OCI-LY7 (cell line): Measurements from ENCODE around the gene C9orf72. TPM values are rescaled to one million over a fixed set of nuclear protein-coding genes. Genes with fewer than 3 reads are reported as not detected.

Experiments used
- BruUV-seq: library from RNA; stranded (reverse); fragments of 400-500 nt; replicated peaks from 2 replicates; lab custom pipeline; 2021; lab: Mats Ljungman, UMichigan
- CTCF ChIA-PET: fragments of 300-600 bp; sonication (Branson Sonifier 250); formaldehyde crosslinking; loops from one replicate; lab custom pipeline; 2022; ENCODE audit warnings: antibody characterized with exemption; ENCODE audit not compliant: unreplicated experiment; lab: Charles Lee
- POLR2A ChIA-PET: fragments of 300-600 bp; sonication (Branson Sonifier 250); formaldehyde crosslinking; loops from one replicate; lab custom pipeline; 2022; ENCODE audit warnings: antibody characterized with exemption; lab: Charles Lee
- DNase-seq: peaks from one replicate; pipeline ENCODE4 v3.0.0-alpha.2; 2015; ENCODE audit warnings: low spot score
- H2AFZ ChIP-seq: fragments of 200-600 bp; sonication (generic), shearing (Covaris generic); 2 replicates; pipeline ENCODE4 v1.6.1; 2014; ENCODE audit warnings: mild to moderate bottlenecking, antibody characterized with exemption, low read length, moderate library complexity
- H3K27ac ChIP-seq: fragments of 200-600 bp; sonication (generic); 2 replicates; pipeline ENCODE4 v1.5.1; 2014; ENCODE audit warnings: mixed run types, low read depth, mild to moderate bottlenecking, moderate library complexity, low read length, inconsistent platforms; ENCODE audit not compliant: poor library complexity, severe bottlenecking
- H3K36me3 ChIP-seq: fragments of 200-600 bp; sonication (generic); 2 replicates; pipeline ENCODE4 v1.6.1; 2014; ENCODE audit warnings: mild to moderate bottlenecking, antibody characterized with exemption, low read length, moderate library complexity, mixed read lengths; ENCODE audit not compliant: insufficient read depth
- H3K4me1 ChIP-seq: fragments of 200-600 bp; sonication (generic); 2 replicates; pipeline ENCODE4 v1.5.1; 2014; ENCODE audit warnings: mild to moderate bottlenecking, low read length; ENCODE audit not compliant: insufficient read depth, poor library complexity, severe bottlenecking
- H3K4me2 ChIP-seq: fragments of 200-600 bp; sonication (generic); 2 replicates; pipeline ENCODE4 v1.6.1; 2014; ENCODE audit warnings: mild to moderate bottlenecking, low read length
- H3K4me3 ChIP-seq: fragments of 200-600 bp; sonication (generic); 2 replicates; pipeline ENCODE4 v1.5.1; 2014; ENCODE audit warnings: mild to moderate bottlenecking, low read depth, low read length; ENCODE audit not compliant: poor library complexity, severe bottlenecking
- H3K79me2 ChIP-seq: fragments of 200-600 bp; sonication (generic); 2 replicates; pipeline ENCODE4 v1.6.1; 2016; ENCODE audit warnings: low read depth, mild to moderate bottlenecking, low read length, moderate library complexity, mixed read lengths; ENCODE audit not compliant: insufficient read depth
- H3K9me2 ChIP-seq: fragments of 200-600 bp; sonication (generic); 2 replicates; pipeline ENCODE4 v1.6.1; 2016; ENCODE audit warnings: mild to moderate bottlenecking, low read length, mixed read lengths; ENCODE audit not compliant: insufficient read depth
- H3K9me3 ChIP-seq: fragments of 200-600 bp; sonication (generic); 2 replicates; pipeline ENCODE4 v1.6.1; 2014; ENCODE audit warnings: mild to moderate bottlenecking, mixed run types, low read length, mixed read lengths
- H4K20me1 ChIP-seq: fragments of 200-600 bp; sonication (generic); 2 replicates; pipeline ENCODE4 v1.6.1; 2014; ENCODE audit warnings: mild to moderate bottlenecking, antibody characterized with exemption, low read length, moderate library complexity, mixed read lengths; ENCODE audit not compliant: insufficient read depth
- EZH2phosphoT487 ChIP-seq: fragments of 200-600 bp; sonication (generic); IDR thresholded peaks from 2 replicates; pipeline ENCODE4 v1.6.1; 2018; ENCODE audit warnings: low read depth, borderline replicate concordance, mild to moderate bottlenecking, mixed run types, antibody characterized with exemption, low read length, moderate library complexity, mixed read lengths
- intact Hi-C: fragments of 100-400 bp; cut with micrococcal nuclease; formaldehyde crosslinking; loops from one replicate; pipeline ENCODE4 v1.10.0; 2022; ENCODE audit not compliant: unreplicated experiment
- total RNA-seq, 2 experiments: library from RNA; depleted of rRNA in 1 of 2; stranded (reverse); fragments of >200 nt in 1 of 2; shearing (Covaris generic) in 1 of 2; gene quantifications; 2 replicates each; pipeline ENCODE4 v1.2.3, GENCODE V29; 2014 to 2022
- TF ChIP-seq, protein P1 (sequence below): fragments of 200-600 bp; sonication (generic); conservative IDR thresholded peaks from 2 replicates; pipeline ENCODE4 v1.5.1; 2014; ENCODE audit warnings: mild to moderate bottlenecking, antibody characterized with exemption, low read length, moderate library complexity, mixed read lengths

Gene C9orf72
- total RNA-seq, 2 experiments from 2014 or later, result 12.3 to 16.4 TPM

DNA sequence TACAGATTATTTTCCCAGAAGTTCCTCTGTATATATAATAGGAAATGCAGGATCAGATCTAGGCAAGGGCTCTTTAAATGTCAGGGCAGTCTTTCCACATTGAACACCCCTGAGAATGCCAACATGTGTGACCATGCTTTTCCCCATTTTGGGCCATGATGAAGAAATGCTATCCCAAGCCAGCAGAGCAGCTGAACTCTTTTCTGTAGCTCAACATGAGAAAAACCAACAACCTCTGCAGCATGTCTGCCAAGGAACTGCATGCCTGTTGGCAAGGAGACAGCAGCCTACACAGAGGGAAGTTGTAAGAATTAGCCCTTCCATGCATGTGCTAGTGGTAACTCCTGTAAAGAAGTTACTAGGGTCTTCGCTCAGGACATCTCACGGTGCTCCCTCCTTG is 58.7 kb downstream of the C9orf72 start:
- BruUV-seq, result no TSS peak
- no peak overlapping the region for H3K27ac ChIP-seq
- no peak for DNase-seq
- no peak overlapping the region for H2AFZ ChIP-seq
- H3K9me2 ChIP-seq, result no peaks in the 10 kb centered on the region
- H3K4me2 ChIP-seq, result no peak overlapping the region
- H4K20me1 ChIP-seq, result no peaks in the 10 kb centered on the region
- intact Hi-C loops, result no loop called here
- no peaks in the 10 kb centered on the region for H3K9me3 ChIP-seq
- ChIA-PET POLR2A (interaction anchor here (0.9 kb wide), 1 partner anchor 151 kb away, joined by 7 read pairs; no protein-coding TSS in a partner anchor), CTCF (no interaction called here)
- no peak overlapping the region for H3K4me3 ChIP-seq
- H3K36me3 ChIP-seq, result no peaks in the 10 kb centered on the region
- no peaks in the 10 kb centered on the region for H3K4me1 ChIP-seq
- no peaks in the 10 kb centered on the region for H3K79me2 ChIP-seq
- TF ChIP-seq EZH2phosphoT487, result no peak
- TF ChIP-seq, protein P1, sequence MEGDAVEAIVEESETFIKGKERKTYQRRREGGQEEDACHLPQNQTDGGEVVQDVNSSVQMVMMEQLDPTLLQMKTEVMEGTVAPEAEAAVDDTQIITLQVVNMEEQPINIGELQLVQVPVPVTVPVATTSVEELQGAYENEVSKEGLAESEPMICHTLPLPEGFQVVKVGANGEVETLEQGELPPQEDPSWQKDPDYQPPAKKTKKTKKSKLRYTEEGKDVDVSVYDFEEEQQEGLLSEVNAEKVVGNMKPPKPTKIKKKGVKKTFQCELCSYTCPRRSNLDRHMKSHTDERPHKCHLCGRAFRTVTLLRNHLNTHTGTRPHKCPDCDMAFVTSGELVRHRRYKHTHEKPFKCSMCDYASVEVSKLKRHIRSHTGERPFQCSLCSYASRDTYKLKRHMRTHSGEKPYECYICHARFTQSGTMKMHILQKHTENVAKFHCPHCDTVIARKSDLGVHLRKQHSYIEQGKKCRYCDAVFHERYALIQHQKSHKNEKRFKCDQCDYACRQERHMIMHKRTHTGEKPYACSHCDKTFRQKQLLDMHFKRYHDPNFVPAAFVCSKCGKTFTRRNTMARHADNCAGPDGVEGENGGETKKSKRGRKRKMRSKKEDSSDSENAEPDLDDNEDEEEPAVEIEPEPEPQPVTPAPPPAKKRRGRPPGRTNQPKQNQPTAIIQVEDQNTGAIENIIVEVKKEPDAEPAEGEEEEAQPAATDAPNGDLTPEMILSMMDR, result no peak

DNA sequence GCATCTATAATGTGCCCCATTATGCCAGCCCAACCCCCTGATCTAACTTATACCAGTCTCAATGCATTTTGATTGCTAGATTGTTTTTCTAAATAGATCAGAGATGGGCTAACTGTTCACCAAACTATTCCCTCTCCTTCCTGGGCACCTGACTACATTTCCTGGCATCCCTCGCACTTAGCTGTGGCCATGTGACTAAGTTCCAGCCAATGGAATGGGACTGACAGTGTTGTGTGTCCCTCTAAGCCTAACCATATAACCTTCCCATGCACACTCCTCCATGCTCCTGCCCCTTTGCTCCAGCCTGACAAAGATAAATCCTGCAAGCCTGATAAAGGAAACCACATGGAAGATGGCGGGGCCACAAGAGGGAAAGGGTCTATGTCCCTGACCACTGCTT is 61.5 kb downstream of the C9orf72 start:
- Histone ChIP-seq H3K79me2 (no peaks in the 10 kb centered on the region), H3K27ac (no peak overlapping the region), H3K4me1 (no peaks in the 10 kb centered on the region), H3K9me3 (no peaks in the 10 kb centered on the region), H3K36me3 (no peaks in the 10 kb centered on the region), H3K4me2 (no peak overlapping the region), H3K4me3 (no peak overlapping the region), H2AFZ (no peak overlapping the region), H3K9me2 (no peaks in the 10 kb centered on the region), H4K20me1 (no peaks in the 10 kb centered on the region)
- ChIA-PET POLR2A (no interaction called here), CTCF (no interaction called here)
- intact Hi-C loops, result no loop called here
- TF ChIP-seq, protein P1, result no peak
- no peak for TF ChIP-seq EZH2phosphoT487
- no TSS peak for BruUV-seq
- DNase-seq, result no peak

DNA sequence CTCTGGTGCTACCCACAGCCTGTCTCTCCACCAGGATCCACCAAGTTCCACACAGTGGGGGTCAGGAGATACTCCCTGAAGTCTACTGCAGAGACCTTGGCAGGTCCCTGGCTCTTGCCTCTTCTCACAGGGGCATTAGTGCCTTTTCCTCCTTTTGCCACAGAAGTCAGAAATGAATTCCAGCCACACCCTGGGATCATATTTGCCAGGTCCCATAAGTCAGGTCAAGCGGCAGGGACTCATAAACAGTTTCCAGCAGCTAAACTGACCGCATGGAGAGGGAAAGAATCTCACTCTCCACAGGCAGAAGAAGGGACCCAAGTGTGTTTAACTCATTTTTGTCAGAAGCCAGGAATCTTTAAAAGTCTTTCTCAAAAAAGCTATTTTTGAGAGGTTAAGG is 62.5 kb downstream of the C9orf72 start:
- CTCF ChIA-PET, result no interaction called here

More for the DNA sequence above, 62.5 kb downstream of the C9orf72 start:
- intact Hi-C loops, result no loop called here
- H3K4me1 ChIP-seq, result no peaks in the 10 kb centered on the region
- H3K4me2 ChIP-seq, result no peak overlapping the region
- H3K27ac ChIP-seq, result no peak overlapping the region
- no peaks in the 10 kb centered on the region for H3K36me3 ChIP-seq
- H3K9me2 ChIP-seq, result no peaks in the 10 kb centered on the region
- no peak for DNase-seq
- no peaks in the 10 kb centered on the region for H3K9me3 ChIP-seq
- H3K79me2 ChIP-seq, result no peaks in the 10 kb centered on the region
- no peak overlapping the region for H3K4me3 ChIP-seq
- H2AFZ ChIP-seq, result no peak overlapping the region
- no peaks in the 10 kb centered on the region for H4K20me1 ChIP-seq
- POLR2A ChIA-PET, result no interaction called here
- TF ChIP-seq EZH2phosphoT487, result no peak
- TF ChIP-seq, protein P1, result no peak
- BruUV-seq, result no TSS peak
